ENCODE results near the gene COASY. TPM values are rescaled to one million over a fixed set of nuclear protein-coding genes. Genes with fewer than 3 reads are reported as not detected.

Gene COASY
- total and polyA plus RNA-seq, 4 donors = 18.2 to 78.1 (median 51.7) TPM

GRCh38 chr17:42536048-42536371, 25.9 kb upstream of the COASY start, which contains the start of gene NAGLU:
NAGLU (plus strand) TSS chr17:42536241; CDS start chr17:42536273, 32 bp downstream.
- Histone ChIP-seq H3K4me3 (ENCODE audit: low read depth in 1 of 3, low read length in 3 of 3) (peak within 1 kb of the TSS; percentile 59 to 81 (median 80)), H3K27me3 (ENCODE audit: control insufficient read depth in 4 of 4, insufficient read depth in 4 of 4, low read length in 3 of 4) (no peaks in the 10 kb centered on the region), H3K36me3 (ENCODE audit: control insufficient read depth in 4 of 4, insufficient read depth in 3 of 4, low read depth in 1 of 4, low read length in 3 of 4) (peaks cover 0 to 13% (median 6%) of the 10 kb centered on the region in 4 donors), H3K27ac (ENCODE audit: low read depth in 1 of 2, low read length in 2 of 2) (peak within 1 kb of the TSS; percentile 91 to 96), H3K9ac (ENCODE audit: low read depth in 1 of 2, low read length in 2 of 2) (peak within 1 kb of the TSS; percentile 72 to 96), H3K9me3 (ENCODE audit: control insufficient read depth in 4 of 4, low read length in 3 of 4) (no peaks in the 10 kb centered on the region), H3K4me1 (ENCODE audit: control insufficient read depth in 4 of 4, insufficient read depth in 4 of 4, low read length in 3 of 4) (peaks cover 15 to 37% (median 28%) of the 10 kb centered on the region in 4 donors)
- TF ChIP-seq NR2F2 (IDR thresholded peaks at IDR 0.05) (peak; percentile 56), HNF4A (conservative IDR thresholded peaks at IDR 0.05) (peak in 1 of 2 donors; percentile 15), EGR1 (IDR thresholded peaks at IDR 0.05; ENCODE audit: low read depth in 2 of 2) (no peak), YY1 (IDR thresholded peaks at IDR 0.05) (peak; percentile 27), JUND (IDR thresholded peaks at IDR 0.05) (no peak), GABPA (IDR thresholded peaks at IDR 0.05 in 1 of 2, conservative IDR thresholded peaks at IDR 0.05 in 1 of 2) (no peak), ATF3 (IDR thresholded peaks at IDR 0.05) (no peak), MAX (IDR thresholded peaks at IDR 0.05) (peak; percentile 64), SP1 (IDR thresholded peaks at IDR 0.05) (peak; percentile 3), ZBTB33 (IDR thresholded peaks at IDR 0.05) (peak; percentile 22), RXRA (IDR thresholded peaks at IDR 0.05) (peak; percentile 46 to 62)
- WGBS = under 1% methylated on average over 40 of the region's 40 CpGs
- DNase-seq (ENCODE audit: low spot score) = peak; percentile 96

- H3K4me3 ChIP-seq (ENCODE audit: low read depth in 1 of 3, low read length in 3 of 3) = peak overlapping the region; percentile 56 to 81 (median 80)
- no peak for TF ChIP-seq MAX (IDR thresholded peaks at IDR 0.05)
- no peak for TF ChIP-seq HNF4G (IDR thresholded peaks at IDR 0.05)
- no peak for TF ChIP-seq HNF4A (conservative IDR thresholded peaks at IDR 0.05)
- TF ChIP-seq NR2F2 (IDR thresholded peaks at IDR 0.05) = no peak
- no peak for TF ChIP-seq JUND (IDR thresholded peaks at IDR 0.05)
- TF ChIP-seq GABPA (IDR thresholded peaks at IDR 0.05 in 1 of 2, conservative IDR thresholded peaks at IDR 0.05 in 1 of 2) = peak in 1 of 2 donors; percentile 59
- TF ChIP-seq ATF3 (IDR thresholded peaks at IDR 0.05) = no peak
- no peak for TF ChIP-seq FOXA2 (IDR thresholded peaks at IDR 0.05)
- TF ChIP-seq RAD21 (IDR thresholded peaks at IDR 0.05) = peak in 1 of 2 donors; percentile 38
- no peak for TF ChIP-seq ZBTB33 (IDR thresholded peaks at IDR 0.05)
- no peak for TF ChIP-seq FOXA1 (IDR thresholded peaks at IDR 0.05)
- TF ChIP-seq YY1 (IDR thresholded peaks at IDR 0.05) = no peak
- TF ChIP-seq, protein P1, sequence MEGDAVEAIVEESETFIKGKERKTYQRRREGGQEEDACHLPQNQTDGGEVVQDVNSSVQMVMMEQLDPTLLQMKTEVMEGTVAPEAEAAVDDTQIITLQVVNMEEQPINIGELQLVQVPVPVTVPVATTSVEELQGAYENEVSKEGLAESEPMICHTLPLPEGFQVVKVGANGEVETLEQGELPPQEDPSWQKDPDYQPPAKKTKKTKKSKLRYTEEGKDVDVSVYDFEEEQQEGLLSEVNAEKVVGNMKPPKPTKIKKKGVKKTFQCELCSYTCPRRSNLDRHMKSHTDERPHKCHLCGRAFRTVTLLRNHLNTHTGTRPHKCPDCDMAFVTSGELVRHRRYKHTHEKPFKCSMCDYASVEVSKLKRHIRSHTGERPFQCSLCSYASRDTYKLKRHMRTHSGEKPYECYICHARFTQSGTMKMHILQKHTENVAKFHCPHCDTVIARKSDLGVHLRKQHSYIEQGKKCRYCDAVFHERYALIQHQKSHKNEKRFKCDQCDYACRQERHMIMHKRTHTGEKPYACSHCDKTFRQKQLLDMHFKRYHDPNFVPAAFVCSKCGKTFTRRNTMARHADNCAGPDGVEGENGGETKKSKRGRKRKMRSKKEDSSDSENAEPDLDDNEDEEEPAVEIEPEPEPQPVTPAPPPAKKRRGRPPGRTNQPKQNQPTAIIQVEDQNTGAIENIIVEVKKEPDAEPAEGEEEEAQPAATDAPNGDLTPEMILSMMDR (IDR thresholded peaks at IDR 0.05; ENCODE audit: low read depth, low read length, missing input control) = no peak
- peak in 1 of 2 donors; percentile 21 for TF ChIP-seq RXRA (IDR thresholded peaks at IDR 0.05)
- TF ChIP-seq TAF1 (conservative IDR thresholded peaks at IDR 0.05) = no peak
- TF ChIP-seq SP1 (IDR thresholded peaks at IDR 0.05) = no peak
- TF ChIP-seq REST (IDR thresholded peaks at IDR 0.05) = peak; percentile 37
- no peak for TF ChIP-seq EGR1 (IDR thresholded peaks at IDR 0.05; ENCODE audit: low read depth in 2 of 2)
- H3K36me3 ChIP-seq (ENCODE audit: control insufficient read depth in 4 of 4, insufficient read depth in 3 of 4, low read depth in 1 of 4, low read length in 3 of 4) = peaks cover 0 to 14% (median 7%) of the 10 kb centered on the region in 4 donors
- DNase-seq (ENCODE audit: low spot score) = peak; percentile 80
- H3K27me3 ChIP-seq (ENCODE audit: control insufficient read depth in 4 of 4, insufficient read depth in 4 of 4, low read length in 3 of 4) = no peaks in the 10 kb centered on the region
- H3K27ac ChIP-seq (ENCODE audit: low read depth in 1 of 2, low read length in 2 of 2) = peak overlapping the region; percentile 91 to 96
- H3K9me3 ChIP-seq (ENCODE audit: control insufficient read depth in 4 of 4, low read length in 3 of 4) = no peaks in the 10 kb centered on the region
- WGBS = 2% methylated on average over 65 of the region's 65 CpGs
- peaks cover 15 to 32% (median 23%) of the 10 kb centered on the region in 4 donors for H3K4me1 ChIP-seq (ENCODE audit: control insufficient read depth in 4 of 4, insufficient read depth in 4 of 4, low read length in 3 of 4)
- H3K9ac ChIP-seq (ENCODE audit: low read depth in 1 of 2, low read length in 2 of 2) = peak overlapping the region; percentile 71 to 72
Observed at GRCh38 chr17:42536372-42537155, 25.4 kb upstream of the COASY start.
